Thoracic aorta (tissue), 2 donors: Measurements from ENCODE around the gene OXSM. TPM values are rescaled to one million over a fixed set of nuclear protein-coding genes. Genes with fewer than 3 reads are reported as not detected.
A peak's percentile ranks its signal among the peaks of the same experiment; 100 is the strongest.

ENCODE experiments used
- ATAC-seq: fragments of 150-250 bp; one replicate; pipeline ENCODE4 v1.8.0; 2017; ENCODE audit warnings: low read depth; ENCODE audit not compliant: insufficient number of reproducible peaks, low FRiP score
- DNase-seq: peaks from one replicate; pipeline ENCODE4 v3.0.0-alpha.2; 2020; ENCODE audit warnings: low spot score
- H3K27ac ChIP-seq, 2 donors: fragments of 200-600 bp; sonication (generic); 1 replicate in 1 of 2; 2 replicates in 1 of 2; pipeline ENCODE4 v1.5.1; 2016; ENCODE audit warnings: mild to moderate bottlenecking in 2 of 2, moderate library complexity in 2 of 2
- H3K27me3 ChIP-seq: fragments of 200-600 bp; sonication (generic); replicated peaks from 2 replicates; pipeline ENCODE4 v1.6.0; 2016; ENCODE audit warnings: mild to moderate bottlenecking; ENCODE audit not compliant: insufficient read depth
- H3K36me3 ChIP-seq: fragments of 200-600 bp; sonication (generic); one replicate; pipeline ENCODE4 v1.5.1; 2016
- H3K4me1 ChIP-seq, 2 donors: fragments of 200-600 bp; sonication (generic); 1 replicate in 1 of 2; 2 replicates in 1 of 2; pipeline versions ENCODE4 v1.5.1 to v1.6.0; 2016; ENCODE audit warnings: low read depth in 2 of 2, mild to moderate bottlenecking in 1 of 2; ENCODE audit not compliant: control insufficient read depth in 1 of 2
- H3K4me3 ChIP-seq: fragments of 200-600 bp; sonication (generic); 2 replicates; pipeline ENCODE4 v1.5.1; 2016; ENCODE audit warnings: mild to moderate bottlenecking
- H3K9me3 ChIP-seq: fragments of 200-600 bp; sonication (generic); 2 replicates; pipeline ENCODE4 v1.5.1; 2016
- total RNA-seq, 2 donors: library from RNA; depleted of rRNA; stranded (reverse); fragments of >200 nt; gene quantifications; one replicate each; pipeline versions ENCODE4 v1.1.0 to v1.2.3, GENCODE V29; 2016
- TF ChIP-seq, protein P1 (sequence below): fragments of 200-600 bp; sonication (generic); IDR thresholded peaks from one replicate; pipeline ENCODE4 v1.5.1; 2019; ENCODE audit warnings: antibody characterized with exemption

The OXSM gene
- total RNA-seq, 2 donors from 2014 or later = 3.8 to 8.4 TPM

DNA sequence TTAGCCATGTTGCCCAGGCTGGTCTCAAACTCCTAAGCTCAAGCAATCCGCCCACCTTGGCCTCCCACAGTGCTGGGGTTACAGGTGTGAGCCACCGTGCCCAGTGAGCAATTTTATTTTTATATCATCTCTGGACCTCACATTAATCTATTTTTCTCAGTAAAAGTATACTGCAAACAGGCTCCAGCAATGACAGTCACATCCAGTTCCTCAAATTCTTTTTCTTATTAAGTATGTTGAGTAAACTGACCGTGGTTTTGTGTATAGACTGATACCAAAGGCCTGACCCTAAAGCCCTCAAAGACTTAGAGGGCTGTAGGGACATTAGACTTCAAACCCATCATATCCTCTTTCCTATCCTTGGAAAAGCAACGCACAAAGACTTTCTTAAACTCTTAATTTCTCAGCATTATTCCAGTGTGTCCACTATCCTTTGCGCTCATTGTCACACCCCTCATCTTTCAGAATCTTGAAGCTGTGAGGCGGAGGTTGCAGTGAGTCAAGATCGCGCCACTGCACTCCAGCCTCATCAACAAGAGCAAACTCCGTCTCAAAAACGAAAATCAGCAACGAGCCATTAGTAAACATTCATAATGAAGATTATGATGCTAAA, 8.6 kb upstream of the OXSM start:
- H3K4me3 ChIP-seq = no peak overlapping the region

DNA sequence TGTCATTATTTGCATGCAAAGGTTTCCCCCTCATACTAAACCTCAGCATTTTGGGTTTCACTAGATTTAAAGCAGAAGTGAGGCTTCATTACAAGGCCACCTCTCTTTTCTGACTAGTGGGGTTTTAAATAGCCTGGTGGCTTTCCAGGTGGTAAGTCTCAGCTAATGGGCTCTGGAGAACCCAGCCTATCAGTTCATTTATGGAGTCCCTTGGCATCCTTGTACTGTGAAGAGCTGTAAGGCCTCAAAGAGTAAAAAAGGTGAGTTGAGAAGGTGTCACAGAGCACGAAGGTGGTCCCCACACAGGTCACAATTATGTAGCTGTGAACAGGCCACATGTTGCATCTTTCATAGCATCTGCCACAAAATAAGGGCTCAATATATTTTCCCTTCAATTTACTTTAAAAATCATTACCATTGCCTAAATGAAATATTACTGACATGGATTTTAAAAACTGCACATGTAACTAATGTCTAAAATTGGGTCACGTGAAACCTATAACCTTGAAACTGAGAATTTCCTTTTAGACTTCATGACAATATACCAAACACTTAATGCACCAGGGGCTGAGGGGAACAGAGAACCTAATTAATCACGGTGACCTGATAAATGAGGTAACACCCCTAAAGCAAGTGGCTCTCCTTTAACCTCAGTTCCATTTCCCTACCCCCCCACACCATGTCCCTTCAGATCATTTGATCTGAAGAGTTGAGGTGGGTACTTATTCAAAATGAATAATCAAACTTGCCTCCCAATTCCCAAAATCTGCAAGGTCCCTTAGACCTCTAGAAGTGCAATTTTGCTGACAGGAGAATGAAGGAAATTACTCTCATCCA, 7.9 kb upstream of the OXSM start:
- ATAC-seq (no peak), DNase-seq (no peak)
- Histone ChIP-seq H3K27ac (no peak overlapping the region), H3K36me3 (peaks cover 1% of the 10 kb centered on the region), H3K4me3 (peak overlapping the region; percentile 74), H3K9me3 (no peaks in the 10 kb centered on the region), H3K27me3 (no peaks in the 10 kb centered on the region), H3K4me1 (peaks cover 0 to 29% of the 10 kb centered on the region in 2 donors)
- TF ChIP-seq, protein P1, sequence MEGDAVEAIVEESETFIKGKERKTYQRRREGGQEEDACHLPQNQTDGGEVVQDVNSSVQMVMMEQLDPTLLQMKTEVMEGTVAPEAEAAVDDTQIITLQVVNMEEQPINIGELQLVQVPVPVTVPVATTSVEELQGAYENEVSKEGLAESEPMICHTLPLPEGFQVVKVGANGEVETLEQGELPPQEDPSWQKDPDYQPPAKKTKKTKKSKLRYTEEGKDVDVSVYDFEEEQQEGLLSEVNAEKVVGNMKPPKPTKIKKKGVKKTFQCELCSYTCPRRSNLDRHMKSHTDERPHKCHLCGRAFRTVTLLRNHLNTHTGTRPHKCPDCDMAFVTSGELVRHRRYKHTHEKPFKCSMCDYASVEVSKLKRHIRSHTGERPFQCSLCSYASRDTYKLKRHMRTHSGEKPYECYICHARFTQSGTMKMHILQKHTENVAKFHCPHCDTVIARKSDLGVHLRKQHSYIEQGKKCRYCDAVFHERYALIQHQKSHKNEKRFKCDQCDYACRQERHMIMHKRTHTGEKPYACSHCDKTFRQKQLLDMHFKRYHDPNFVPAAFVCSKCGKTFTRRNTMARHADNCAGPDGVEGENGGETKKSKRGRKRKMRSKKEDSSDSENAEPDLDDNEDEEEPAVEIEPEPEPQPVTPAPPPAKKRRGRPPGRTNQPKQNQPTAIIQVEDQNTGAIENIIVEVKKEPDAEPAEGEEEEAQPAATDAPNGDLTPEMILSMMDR = no peak

More for the DNA sequence above, 8.6 kb upstream of the OXSM start:
- TF ChIP-seq, protein P1 = no peak
- ATAC-seq = no peak
- no peak for DNase-seq
- no peaks in the 10 kb centered on the region for H3K27me3 ChIP-seq
- no peaks in the 10 kb centered on the region for H3K9me3 ChIP-seq
- peaks cover 7% of the 10 kb centered on the region for H3K36me3 ChIP-seq
- H3K4me1 ChIP-seq = peaks cover 0 to 29% of the 10 kb centered on the region in 2 donors
- no peak overlapping the region for H3K27ac ChIP-seq

DNA sequence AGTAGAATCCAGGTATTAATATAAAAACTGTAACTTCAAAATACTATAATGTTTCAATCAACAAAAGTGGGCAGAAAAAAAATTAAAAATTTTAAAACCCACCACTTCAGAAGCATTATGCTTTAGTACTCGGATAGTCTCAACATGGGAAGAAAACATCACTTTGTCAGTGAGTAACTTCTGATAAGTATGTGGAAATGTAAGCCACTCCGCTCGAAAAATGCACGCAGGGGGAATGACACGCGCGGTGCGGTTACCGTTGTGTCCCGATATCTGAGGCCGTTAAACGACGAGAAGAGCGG, 7.3 kb upstream of the OXSM start:
- Histone ChIP-seq H3K27ac (peak overlapping the region; percentile 68 to 77), H3K4me1 (peaks cover 0 to 29% of the 10 kb centered on the region in 2 donors), H3K4me3 (peak overlapping the region; percentile 74), H3K36me3 (no peaks in the 10 kb centered on the region), H3K27me3 (no peaks in the 10 kb centered on the region), H3K9me3 (no peaks in the 10 kb centered on the region)
- TF ChIP-seq, protein P1 = no peak
- ATAC-seq (peak; percentile 33), DNase-seq (no peak)

DNA sequence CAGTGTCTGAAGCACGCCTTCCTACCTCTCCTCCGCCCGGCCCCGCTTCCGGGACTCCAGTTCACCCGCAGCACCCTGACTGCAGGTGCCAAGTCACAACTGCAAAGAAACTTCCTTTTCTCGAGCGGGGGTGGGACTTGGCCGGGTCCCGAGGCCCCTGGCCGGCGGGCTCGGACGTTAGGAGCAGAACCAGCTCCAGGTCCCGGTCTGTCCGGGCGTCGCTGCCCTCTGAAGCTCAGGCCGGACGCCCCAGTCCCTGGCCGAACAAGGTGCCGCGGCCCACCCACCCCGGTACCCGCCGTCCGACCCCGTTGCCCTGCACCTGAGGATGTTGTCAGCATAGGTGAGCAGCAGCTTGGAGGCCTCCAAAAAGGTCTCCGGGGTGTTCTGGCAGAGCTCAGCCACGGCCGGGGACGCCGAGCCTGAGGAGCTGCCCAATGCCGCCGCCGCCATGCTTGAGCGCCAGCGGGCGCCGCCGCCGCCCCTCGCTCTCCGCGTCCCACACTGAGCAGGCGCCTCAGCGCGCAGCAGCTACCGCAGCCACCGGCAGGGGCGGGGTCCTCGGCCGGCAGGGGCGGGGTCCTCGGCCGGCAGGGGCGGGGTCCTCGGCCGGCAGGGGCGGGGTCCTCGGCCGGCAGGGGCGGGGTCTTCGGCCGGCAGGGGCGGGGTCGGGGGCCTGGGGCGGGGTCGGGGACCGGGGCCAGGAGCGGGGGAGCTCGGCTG, 6.8 kb upstream of the OXSM start, which contains the start of gene NGLY1:
Gene NGLY1, minus strand, starts transcription at position 506 of the 723 bp plus-strand sequence. Its CDS starts 53 bp downstream, at position 453.
- ATAC-seq = peak; percentile 91
- TF ChIP-seq, protein P1 = peak; percentile 49

More for the DNA sequence above, 6.8 kb upstream of the OXSM start, which contains the start of gene NGLY1:
- H3K4me1 ChIP-seq = peaks cover 0 to 29% of the 10 kb centered on the region in 2 donors
- peak within 1 kb of the TSS; percentile 77 to 83 for H3K27ac ChIP-seq
- DNase-seq = peak; percentile 29
- H3K9me3 ChIP-seq = no peaks in the 10 kb centered on the region
- no peaks in the 10 kb centered on the region for H3K27me3 ChIP-seq
- peak within 1 kb of the TSS; percentile 74 for H3K4me3 ChIP-seq
- no peaks in the 10 kb centered on the region for H3K36me3 ChIP-seq
